ENCODE results near the gene GNB5.

- TF ChIP-seq ZKSCAN1 (IDR thresholded peaks at IDR 0.05; ENCODE audit: low read length): no peak
- no peak for TF ChIP-seq NR2F1 (CRISPR knock-in tag; IDR thresholded peaks at IDR 0.05)
- TF ChIP-seq TCF7L2 (IDR thresholded peaks at IDR 0.05; ENCODE audit: low read depth, low read length): no peak
- TF ChIP-seq ZNF605 (CRISPR knock-in tag; IDR thresholded peaks at IDR 0.05): no peak
- TF ChIP-seq ZNF547 (CRISPR knock-in tag; IDR thresholded peaks at IDR 0.05): no peak
These were observed 84.6 kb downstream of the GNB5 start for GRCh38 chr15:52106641-52107040.

Data from HepG2 (cell line).